Fibroblast of lung (primary cell): ENCODE measurements around the gene MACF1.
"Not testable (repeated sequence)": the region's sequence is repeated elsewhere in the genome, so short reads cannot be mapped to it uniquely, and the experiment has no call there.

Source experiments
- CTCF ChIP-seq, 2 donors: IDR thresholded peaks in 1 of 2; conservative IDR thresholded peaks in 1 of 2; 1 replicate in 1 of 2; 2 replicates in 1 of 2; pipeline ENCODE4 v1.5.1; 2011 to 2012; ENCODE audit warnings: low read length in 2 of 2, control low read depth in 1 of 2, inconsistent platforms in 1 of 2, low read depth in 1 of 2, mild to moderate bottlenecking in 1 of 2
- EZH2 ChIP-seq: IDR thresholded peaks from 2 replicates; pipeline ENCODE4 v1.5.1; 2012; ENCODE audit warnings: low read length, control low read depth, mild to moderate bottlenecking; ENCODE audit errors: missing control alignments

- not testable (repeated sequence) for TF ChIP-seq CTCF (conservative IDR thresholded peaks at IDR 0.05 in 1 of 2, IDR thresholded peaks at IDR 0.05 in 1 of 2; ENCODE audit: low read depth in 1 of 2, low read length in 2 of 2); EZH2
These were observed 245.5 kb downstream of the MACF1 start for GRCh38 chr1:39450041-39450440.
